CD4-positive, CD25-positive, alpha-beta regulatory T cell (primary cell): ENCODE measurements around the gene MS4A4A. TPM values are rescaled to one million over a fixed set of nuclear protein-coding genes. Genes with fewer than 3 reads are reported as not detected.
"Not testable (repeated sequence)": the region's sequence is repeated elsewhere in the genome, so short reads cannot be mapped to it uniquely, and the experiment has no call there.

Experiments
- ATAC-seq, 2 donors: fragments of 150-1000 bp; cut with Tn5 transposase; one replicate each; pipeline ENCODE4 v1.10.0; 2021; ENCODE audit warnings: low read depth in 2 of 2, moderate number of reproducible peaks in 2 of 2, moderate library complexity in 1 of 2
- DNase-seq, 3 donors: peaks; one replicate each; pipeline versions ENCODE4 v3.0.0 to v3.0.0-alpha.2; 2012 to 2022; ENCODE audit warnings: mixed read lengths in 1 of 3
- H3K27ac ChIP-seq: one replicate; pipeline ENCODE4 v1.7.0; 2013; ENCODE audit warnings: mild to moderate bottlenecking, low read length; ENCODE audit not compliant: insufficient read depth, poor library complexity, severe bottlenecking
- H3K27me3 ChIP-seq: one replicate; pipeline ENCODE4 v1.7.0; 2013; ENCODE audit warnings: low read length; ENCODE audit not compliant: control insufficient read depth, insufficient read depth
- H3K36me3 ChIP-seq: one replicate; pipeline ENCODE4 v1.7.0; 2013; ENCODE audit warnings: mild to moderate bottlenecking, low read length, moderate library complexity; ENCODE audit not compliant: control insufficient read depth, insufficient read depth
- H3K4me1 ChIP-seq: 2 replicates; pipeline ENCODE4 v1.7.0; 2013; ENCODE audit warnings: mild to moderate bottlenecking, low read length; ENCODE audit not compliant: insufficient read depth, control insufficient read depth, poor library complexity, severe bottlenecking
- H3K4me3 ChIP-seq: one replicate; pipeline ENCODE4 v1.7.0; 2013; ENCODE audit warnings: low read depth, mild to moderate bottlenecking, low read length, moderate library complexity
- H3K9me3 ChIP-seq, 2 experiments: 1 replicate in 1 of 2; 2 replicates in 1 of 2; pipeline ENCODE4 v1.7.0; 2013; ENCODE audit warnings: low read length in 2 of 2, mild to moderate bottlenecking in 1 of 2, moderate library complexity in 1 of 2; ENCODE audit not compliant: control insufficient read depth in 2 of 2
- H3K27ac Mint-ChIP-seq, 3 donors: one replicate each; pipeline ENCODE4 v1.8.0; 2020 to 2022; ENCODE audit warnings: mild to moderate bottlenecking in 3 of 3, mixed read lengths in 3 of 3, moderate library complexity in 2 of 3
- H3K27me3 Mint-ChIP-seq: one replicate; pipeline ENCODE4 v1.8.0; 2022; ENCODE audit warnings: mild to moderate bottlenecking, mixed read lengths
- H3K36me3 Mint-ChIP-seq: one replicate; pipeline ENCODE4 v1.8.0; 2020; ENCODE audit warnings: mixed read lengths
- H3K4me1 Mint-ChIP-seq, 4 donors: one replicate each; pipeline ENCODE4 v1.8.0; 2020 to 2022; ENCODE audit warnings: mixed read lengths in 4 of 4, mild to moderate bottlenecking in 1 of 4
- H3K4me3 Mint-ChIP-seq, 4 donors: one replicate each; pipeline ENCODE4 v1.8.0; 2020 to 2022; ENCODE audit warnings: mild to moderate bottlenecking in 4 of 4, mixed read lengths in 4 of 4, moderate library complexity in 3 of 4
- H3K9me3 Mint-ChIP-seq, 7 donors: one replicate each; pipeline ENCODE4 v1.8.0; 2020 to 2022; ENCODE audit warnings: mixed read lengths in 7 of 7, mild to moderate bottlenecking in 3 of 7, moderate library complexity in 2 of 7
- polyA plus RNA-seq, 4 donors: library from polyadenylated mRNA; unstranded; fragments of 300-500 nt; fragmentation: Illumina TruSeq; gene quantifications; one replicate each; pipeline ENCODE4 v1.2.3, GENCODE V29; 2021
- total RNA-seq: library from RNA; stranded (reverse); gene quantifications from one replicate; pipeline ENCODE4 v1.2.3, GENCODE V29; 2022

MS4A4A gene
- total and polyA plus RNA-seq, 5 donors from 2014 or later, result not detected

- DNase-seq (no peak), ATAC-seq (no peak)
- Mint-ChIP-seq H3K27me3 (peaks cover 1% of the 10 kb centered on the region), H3K27ac (no peak overlapping the region), H3K9me3 (peaks cover 0 to 2% (median 0%) of the 10 kb centered on the region in 7 donors), H3K36me3 (no peaks in the 10 kb centered on the region), H3K4me3 (no peak overlapping the region), H3K4me1 (no peaks in the 10 kb centered on the region)
- Histone ChIP-seq H3K27ac (no peak overlapping the region), H3K4me3 (no peak overlapping the region), H3K9me3 (no peaks in the 10 kb centered on the region), H3K36me3 (no peaks in the 10 kb centered on the region), H3K4me1 (no peaks in the 10 kb centered on the region), H3K27me3 (peaks cover 6% of the 10 kb centered on the region)
Observed at GRCh38 chr11:60281485-60281884, 1.0 kb downstream of the MS4A4A start.

DNA sequence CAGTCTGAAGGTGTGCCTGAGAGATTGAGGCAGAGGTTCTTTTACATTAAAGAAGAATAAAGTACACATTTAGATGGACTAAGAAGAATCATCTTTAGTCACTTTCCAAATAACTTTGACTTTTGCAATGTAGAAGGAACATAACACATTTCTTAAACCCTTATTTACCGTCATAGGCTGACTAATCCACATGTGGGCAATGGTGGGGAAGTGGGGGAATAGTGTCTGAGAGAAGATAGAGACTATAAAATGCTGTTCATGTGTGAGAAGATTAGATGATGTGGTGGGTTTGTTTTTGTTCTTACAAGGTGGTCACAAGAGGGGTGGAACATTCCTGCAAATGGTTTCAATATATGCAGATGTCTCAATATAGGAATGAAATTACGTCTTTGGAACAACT lies 1.8 kb downstream of the MS4A4A start:
- Mint-ChIP-seq H3K9me3 (peaks cover 0 to 2% (median 0%) of the 10 kb centered on the region in 7 donors), H3K36me3 (no peaks in the 10 kb centered on the region), H3K27me3 (peaks cover 6% of the 10 kb centered on the region), H3K4me1 (no peaks in the 10 kb centered on the region), H3K27ac (no peak overlapping the region), H3K4me3 (no peak overlapping the region)
- ATAC-seq, result no peak
- H3K36me3 ChIP-seq, result no peaks in the 10 kb centered on the region
- no peaks in the 10 kb centered on the region for H3K9me3 ChIP-seq
- no peaks in the 10 kb centered on the region for H3K4me1 ChIP-seq
- no peak for DNase-seq
- H3K4me3 ChIP-seq, result no peak overlapping the region
- H3K27me3 ChIP-seq, result peaks cover 3% of the 10 kb centered on the region
- H3K27ac ChIP-seq, result no peak overlapping the region

DNA sequence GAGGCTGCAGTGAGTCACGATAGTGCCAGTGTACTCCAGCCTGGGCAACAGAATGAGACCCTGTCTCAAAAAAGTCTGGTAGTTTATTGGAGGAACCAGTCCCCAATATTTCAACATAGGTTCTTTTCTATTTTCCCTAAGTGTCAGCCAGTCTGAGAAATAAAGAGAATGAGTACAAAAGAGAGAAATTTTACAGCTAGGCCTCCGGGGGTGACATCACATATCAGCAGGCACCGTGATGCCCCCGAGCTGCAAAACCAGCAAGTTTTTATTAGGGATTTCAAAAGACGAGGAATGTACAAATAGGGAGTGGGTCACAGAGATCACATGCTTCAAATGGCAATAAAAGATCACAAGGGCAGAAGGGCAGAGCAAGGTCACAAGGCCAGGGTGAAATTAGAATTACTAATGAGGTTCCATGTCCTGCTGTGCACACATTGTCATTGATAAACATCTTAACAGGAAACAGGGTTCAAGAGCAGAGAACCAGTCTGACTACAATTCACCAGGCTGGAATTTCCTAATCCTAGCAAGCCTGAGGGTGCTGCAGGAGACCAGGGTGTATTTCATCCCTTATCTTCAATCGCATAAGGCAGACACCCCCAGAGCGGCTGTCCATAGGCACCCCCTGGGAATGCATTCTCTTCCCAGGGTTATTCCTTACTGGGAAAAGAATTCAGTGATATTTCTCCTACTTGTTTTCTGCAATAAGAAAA lies 5.1 kb downstream of the MS4A4A start:
- H3K27me3 Mint-ChIP-seq, result peaks cover 15% of the 10 kb centered on the region
- not testable (repeated sequence) for H3K36me3 Mint-ChIP-seq, H3K9me3 Mint-ChIP-seq, H3K27ac Mint-ChIP-seq, H3K36me3 ChIP-seq, H3K4me3 Mint-ChIP-seq, H3K27me3 ChIP-seq, ATAC-seq, DNase-seq, H3K4me1 Mint-ChIP-seq, H3K4me1 ChIP-seq, H3K9me3 ChIP-seq, H3K27ac ChIP-seq, H3K4me3 ChIP-seq

GRCh38 chr11:60288531-60288930 lies 8.1 kb downstream of the MS4A4A start:
- H3K36me3 Mint-ChIP-seq, result no peaks in the 10 kb centered on the region
- no peak overlapping the region for H3K27ac ChIP-seq

GRCh38 chr11:60292145-60292544 lies 11.7 kb downstream of the MS4A4A start:
- Histone ChIP-seq H3K27me3 (no peaks in the 10 kb centered on the region), H3K36me3 (no peaks in the 10 kb centered on the region), H3K4me1 (no peaks in the 10 kb centered on the region), H3K27ac (no peak overlapping the region), H3K4me3 (no peak overlapping the region), H3K9me3 (no peaks in the 10 kb centered on the region)
- H3K4me3 Mint-ChIP-seq, result no peak overlapping the region
- no peak for ATAC-seq
- DNase-seq, result no peak
- H3K36me3 Mint-ChIP-seq, result no peaks in the 10 kb centered on the region
- H3K9me3 Mint-ChIP-seq, result peaks cover 0 to 5% (median 0%) of the 10 kb centered on the region in 7 donors
- H3K27ac Mint-ChIP-seq, result no peak overlapping the region
- no peaks in the 10 kb centered on the region for H3K4me1 Mint-ChIP-seq
- H3K27me3 Mint-ChIP-seq, result peaks cover 25% of the 10 kb centered on the region

More at GRCh38 chr11:60288531-60288930, 8.1 kb downstream of the MS4A4A start:
- Histone ChIP-seq H3K36me3 (no peaks in the 10 kb centered on the region), H3K4me3 (no peak overlapping the region), H3K27me3 (no peaks in the 10 kb centered on the region), H3K9me3 (no peaks in the 10 kb centered on the region), H3K4me1 (no peaks in the 10 kb centered on the region)
- H3K27ac Mint-ChIP-seq, result no peak overlapping the region
- ATAC-seq (no peak), DNase-seq (no peak)
- no peak overlapping the region for H3K4me3 Mint-ChIP-seq
- peaks cover 0 to 5% (median 0%) of the 10 kb centered on the region in 7 donors for H3K9me3 Mint-ChIP-seq
- H3K4me1 Mint-ChIP-seq, result no peaks in the 10 kb centered on the region
- H3K27me3 Mint-ChIP-seq, result peaks cover 21% of the 10 kb centered on the region

- peaks cover 0 to 1% (median 0%) of the 10 kb centered on the region in 7 donors for H3K9me3 Mint-ChIP-seq
- H3K4me3 Mint-ChIP-seq, result no peak overlapping the region
- H3K9me3 ChIP-seq, result no peaks in the 10 kb centered on the region
- no peak for ATAC-seq
- no peak overlapping the region for H3K27ac Mint-ChIP-seq
- H3K4me1 ChIP-seq, result no peaks in the 10 kb centered on the region
- H3K4me1 Mint-ChIP-seq, result no peaks in the 10 kb centered on the region
- no peak for DNase-seq
- H3K27me3 Mint-ChIP-seq, result peaks cover 18% of the 10 kb centered on the region
- no peak overlapping the region for H3K27ac ChIP-seq
- no peaks in the 10 kb centered on the region for H3K36me3 Mint-ChIP-seq
- H3K27me3 ChIP-seq, result no peaks in the 10 kb centered on the region
- H3K36me3 ChIP-seq, result no peaks in the 10 kb centered on the region
- no peak overlapping the region for H3K4me3 ChIP-seq
Observed at GRCh38 chr11:60301178-60301577, 20.7 kb downstream of the MS4A4A start.

- not testable (repeated sequence) for H3K27ac Mint-ChIP-seq, H3K27ac ChIP-seq, H3K4me3 ChIP-seq, H3K4me3 Mint-ChIP-seq, H3K27me3 ChIP-seq, H3K9me3 Mint-ChIP-seq, DNase-seq, H3K9me3 ChIP-seq, H3K36me3 ChIP-seq, H3K36me3 Mint-ChIP-seq, ATAC-seq, H3K4me1 Mint-ChIP-seq, H3K4me1 ChIP-seq
- H3K27me3 Mint-ChIP-seq, result peaks cover 17% of the 10 kb centered on the region
Observed at GRCh38 chr11:60301884-60302283, 21.4 kb downstream of the MS4A4A start.

GRCh38 chr11:60303661-60304060 lies 23.2 kb downstream of the MS4A4A start:
- Histone ChIP-seq H3K4me3 (no peak overlapping the region), H3K27me3 (no peaks in the 10 kb centered on the region), H3K4me1 (no peaks in the 10 kb centered on the region), H3K27ac (no peak overlapping the region), H3K36me3 (no peaks in the 10 kb centered on the region), H3K9me3 (no peaks in the 10 kb centered on the region)
- Mint-ChIP-seq H3K27ac (no peak overlapping the region), H3K9me3 (peaks cover 0 to 1% (median 0%) of the 10 kb centered on the region in 7 donors), H3K36me3 (no peaks in the 10 kb centered on the region), H3K27me3 (peaks cover 22% of the 10 kb centered on the region), H3K4me1 (no peaks in the 10 kb centered on the region), H3K4me3 (no peak overlapping the region)
- DNase-seq (no peak), ATAC-seq (no peak)
